Mononuclear cell (primary cell): ENCODE measurements around the gene SPON2. TPM values are rescaled to one million over a fixed set of nuclear protein-coding genes. Genes with fewer than 3 reads are reported as not detected.

Experiments
- H3K27me3 ChIP-seq: 2 replicates; pipeline ENCODE4 v1.6.0; 2011; ENCODE audit warnings: low read length, control low read depth; ENCODE audit not compliant: insufficient read depth
- H3K4me1 ChIP-seq: 2 replicates; pipeline ENCODE4 v1.5.1; 2011; ENCODE audit warnings: mild to moderate bottlenecking, low read length, control low read depth; ENCODE audit not compliant: insufficient read depth
- H3K4me3 ChIP-seq: 2 replicates; pipeline ENCODE4 v1.5.1; 2011; ENCODE audit warnings: mild to moderate bottlenecking, low read length, moderate library complexity
- H3K9me3 ChIP-seq: 2 replicates; pipeline ENCODE4 v1.5.1; 2011; ENCODE audit warnings: low read depth, mild to moderate bottlenecking, control low read depth, low read length
- total RNA-seq: library from RNA; depleted of rRNA; stranded (reverse); fragments of >200 nt; gene quantifications from one replicate; pipeline ENCODE4 v1.2.3, GENCODE V29; 2012

The SPON2 gene
- total RNA-seq, 1 donor = 25.5 TPM

DNA sequence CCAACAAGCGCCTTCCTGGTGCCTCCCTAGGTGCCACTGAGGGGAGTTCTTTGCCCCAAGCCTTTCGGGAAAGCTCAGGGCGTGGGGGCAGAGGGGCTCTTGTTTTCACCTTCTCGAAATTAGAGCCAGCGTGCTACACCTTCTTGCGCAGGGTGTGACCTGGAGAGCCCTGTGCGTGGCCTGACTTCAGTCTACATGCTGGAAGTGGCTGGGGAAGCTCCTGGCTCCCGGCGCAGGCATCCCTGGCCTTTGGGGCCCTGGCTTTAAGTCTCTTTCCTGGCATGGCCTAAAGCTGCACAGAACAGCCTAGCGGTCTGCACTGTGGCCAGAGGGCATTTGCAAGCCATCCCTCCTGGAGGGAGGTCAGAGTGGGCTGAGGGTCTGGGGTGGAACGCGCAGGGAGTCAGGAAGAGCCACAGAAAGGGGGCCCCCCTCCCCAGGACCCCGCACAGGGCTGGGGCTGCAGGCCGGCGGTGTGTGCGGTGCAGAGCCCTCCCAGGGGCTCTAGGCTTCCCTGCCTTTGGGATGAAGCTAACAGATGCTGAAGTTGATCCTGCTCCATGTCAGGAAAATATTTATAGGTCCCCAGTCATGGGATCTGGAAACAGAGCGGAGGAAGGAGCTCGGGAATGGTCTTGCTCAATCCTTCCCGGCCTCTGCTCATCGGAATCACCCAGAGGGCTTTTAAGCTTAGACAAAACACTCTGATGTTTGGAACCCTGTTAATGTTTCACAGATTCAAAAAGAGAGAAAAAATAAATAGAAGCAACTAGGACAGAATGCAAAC lies 781 bp upstream of the SPON2 start:
- Histone ChIP-seq H3K4me3 (no peak overlapping the region), H3K4me1 (peaks cover 23% of the 10 kb centered on the region), H3K9me3 (no peaks in the 10 kb centered on the region), H3K27me3 (peaks cover 23% of the 10 kb centered on the region)

DNA sequence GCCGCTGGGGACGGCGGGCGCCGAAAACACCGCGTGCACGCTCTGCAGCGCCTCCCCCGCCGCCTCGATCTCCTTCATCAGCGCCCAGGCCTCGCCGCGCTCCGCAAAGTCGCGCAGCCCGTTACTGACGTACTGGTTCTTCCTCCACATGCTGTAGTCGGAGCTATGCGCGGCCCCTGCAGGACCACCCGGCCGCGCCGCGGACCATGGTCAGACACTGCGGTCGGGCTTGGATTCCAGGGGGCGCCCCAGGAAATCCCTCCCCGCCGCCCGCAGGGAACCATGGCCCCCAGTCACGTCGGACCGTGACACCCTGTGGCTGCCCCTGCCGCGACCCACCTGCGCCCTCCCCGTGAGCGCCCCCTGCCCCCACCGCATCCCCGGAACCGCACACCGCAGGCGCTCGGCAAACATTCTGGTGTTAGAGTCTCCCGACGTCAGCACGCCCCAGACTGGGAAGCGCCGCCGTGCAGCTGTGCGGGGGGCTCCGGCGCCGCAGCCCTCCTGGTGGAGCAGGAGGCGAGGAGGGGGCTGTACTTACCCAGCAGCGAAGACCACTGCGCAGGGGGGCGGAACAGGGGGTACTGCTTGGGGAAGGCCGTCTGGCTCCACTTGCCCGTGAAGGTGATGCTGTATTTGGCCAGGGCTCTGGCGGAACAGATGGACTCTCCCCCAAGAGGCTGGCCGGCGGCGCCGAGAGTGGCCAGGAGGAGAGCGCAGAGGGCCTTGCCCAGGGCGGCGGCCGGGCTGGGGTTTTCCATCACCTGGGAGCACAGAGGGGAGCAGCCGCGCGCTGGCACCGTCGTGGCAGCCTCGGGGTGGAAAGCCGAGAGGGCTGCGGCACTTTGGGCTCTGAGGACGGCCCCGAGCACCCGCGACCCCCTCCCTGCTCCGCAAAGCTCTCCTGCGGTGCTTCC lies 814 bp downstream of the SPON2 start:
- peaks cover 34% of the 10 kb centered on the region for H3K4me1 ChIP-seq
- H3K27me3 ChIP-seq = peaks cover 23% of the 10 kb centered on the region
- no peaks in the 10 kb centered on the region for H3K9me3 ChIP-seq
- H3K4me3 ChIP-seq = peak overlapping the region; percentile 28

DNA sequence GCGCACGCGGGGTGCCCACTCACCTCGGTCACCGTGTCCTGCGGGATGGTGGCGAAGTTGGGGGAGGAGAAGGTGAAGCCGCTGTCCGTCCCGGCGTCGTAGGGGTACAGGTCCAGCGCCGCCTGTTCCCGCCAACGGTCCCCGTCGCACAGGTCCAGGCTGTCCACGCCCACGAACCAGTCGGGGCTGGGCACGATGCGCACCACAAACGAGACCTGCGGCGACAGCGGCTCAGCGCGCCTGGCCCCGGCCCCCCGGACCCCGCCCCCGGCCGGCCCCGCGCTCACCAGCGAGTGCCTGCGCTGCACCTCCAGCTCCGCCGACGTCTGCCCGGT lies 1.4 kb downstream of the SPON2 start:
- Histone ChIP-seq H3K9me3 (no peaks in the 10 kb centered on the region), H3K4me1 (peaks cover 35% of the 10 kb centered on the region), H3K27me3 (peaks cover 23% of the 10 kb centered on the region), H3K4me3 (no peak overlapping the region)

DNA sequence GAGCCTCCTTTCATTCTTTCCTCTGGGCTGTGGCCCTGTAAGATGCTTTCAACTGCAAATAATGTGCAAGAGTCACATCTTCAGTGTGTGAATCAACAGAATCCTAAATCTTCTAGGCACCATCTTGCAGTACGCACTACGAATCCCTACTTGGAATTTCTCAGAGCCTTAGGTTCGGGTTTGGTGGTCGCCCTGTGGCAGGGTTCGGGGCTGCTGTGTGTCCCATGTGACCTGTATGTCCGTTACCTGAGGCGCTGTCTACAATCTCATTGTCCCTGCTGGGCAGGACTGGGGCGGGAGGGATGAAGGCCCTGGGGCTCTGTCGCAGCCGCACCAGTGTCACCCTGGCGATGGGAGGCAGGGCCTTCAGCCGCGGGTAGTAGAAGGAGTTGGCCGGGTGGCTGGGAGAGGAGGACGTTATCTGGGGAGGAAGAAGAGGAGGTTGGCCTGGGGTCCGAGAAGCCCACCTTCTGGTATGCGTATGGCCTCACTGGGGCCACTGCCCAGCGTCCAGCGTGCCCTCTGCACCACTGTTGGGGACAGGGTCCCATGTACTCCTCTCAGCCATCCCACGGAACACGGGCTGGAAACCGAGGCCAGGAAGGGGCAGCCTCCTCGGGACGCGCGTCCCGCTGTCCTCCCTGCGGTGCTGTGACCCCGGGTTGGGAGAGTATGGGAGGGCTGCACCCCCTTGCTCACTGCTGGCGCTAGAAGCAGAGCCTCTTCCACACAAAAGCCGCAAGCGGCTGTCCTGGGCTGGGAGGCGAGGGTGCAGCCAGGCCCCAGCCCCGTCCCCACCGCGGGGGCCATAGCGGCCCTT lies 2.0 kb downstream of the SPON2 start:
- peaks cover 35% of the 10 kb centered on the region for H3K4me1 ChIP-seq

DNA sequence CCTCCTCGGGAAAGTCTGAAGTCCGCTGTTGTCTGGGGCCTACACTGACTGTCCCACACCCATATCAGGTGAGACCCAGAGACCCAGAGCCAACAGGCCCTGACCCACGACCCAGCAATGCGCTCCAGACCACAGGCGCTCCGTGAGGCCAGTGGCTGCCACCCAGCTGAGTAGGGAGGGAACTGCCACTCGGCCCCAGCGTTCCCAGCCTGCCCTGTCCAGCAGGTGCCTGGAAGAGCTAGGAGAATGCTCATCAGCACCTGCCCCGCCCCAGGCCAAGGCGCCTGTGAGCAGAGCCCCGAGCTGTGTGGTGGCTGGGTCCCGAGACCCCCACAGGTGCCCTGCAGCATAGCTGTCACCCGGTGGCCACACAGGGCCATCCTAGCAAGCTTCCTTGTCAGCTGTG lies 2.7 kb downstream of the SPON2 start:
- no peaks in the 10 kb centered on the region for H3K9me3 ChIP-seq
- no peak overlapping the region for H3K4me3 ChIP-seq
- H3K27me3 ChIP-seq = peaks cover 23% of the 10 kb centered on the region
- H3K4me1 ChIP-seq = peaks cover 35% of the 10 kb centered on the region

More for the DNA sequence above, 2.0 kb downstream of the SPON2 start:
- H3K27me3 ChIP-seq = peaks cover 23% of the 10 kb centered on the region
- H3K4me3 ChIP-seq = no peak overlapping the region
- no peaks in the 10 kb centered on the region for H3K9me3 ChIP-seq

DNA sequence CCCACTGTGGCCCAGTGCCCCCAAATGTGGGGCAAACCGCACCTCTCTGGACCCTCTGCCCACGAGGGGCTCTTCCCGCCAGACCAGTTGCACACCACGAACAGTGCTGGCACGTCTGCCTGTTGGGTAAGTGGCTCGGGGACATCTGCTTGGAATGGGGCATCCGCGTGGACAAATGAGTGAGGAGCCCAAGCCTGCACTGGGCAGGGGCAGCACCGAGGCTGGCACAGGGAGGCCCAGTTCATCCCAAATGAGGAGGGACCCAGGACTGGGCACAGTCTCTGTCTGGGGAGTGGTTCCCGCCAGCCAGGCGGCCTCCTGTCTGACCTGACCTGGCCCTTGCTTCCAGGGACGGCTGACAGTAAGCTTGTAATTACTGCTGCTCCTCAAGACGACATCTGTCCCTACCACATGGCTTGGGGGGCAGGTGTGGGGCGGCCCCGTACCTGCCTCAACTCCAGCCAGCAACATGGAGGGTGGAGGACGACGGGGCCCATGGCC lies 3.2 kb downstream of the SPON2 start:
- no peaks in the 10 kb centered on the region for H3K9me3 ChIP-seq
- no peak overlapping the region for H3K4me3 ChIP-seq
- peaks cover 23% of the 10 kb centered on the region for H3K27me3 ChIP-seq
- H3K4me1 ChIP-seq = peaks cover 35% of the 10 kb centered on the region

DNA sequence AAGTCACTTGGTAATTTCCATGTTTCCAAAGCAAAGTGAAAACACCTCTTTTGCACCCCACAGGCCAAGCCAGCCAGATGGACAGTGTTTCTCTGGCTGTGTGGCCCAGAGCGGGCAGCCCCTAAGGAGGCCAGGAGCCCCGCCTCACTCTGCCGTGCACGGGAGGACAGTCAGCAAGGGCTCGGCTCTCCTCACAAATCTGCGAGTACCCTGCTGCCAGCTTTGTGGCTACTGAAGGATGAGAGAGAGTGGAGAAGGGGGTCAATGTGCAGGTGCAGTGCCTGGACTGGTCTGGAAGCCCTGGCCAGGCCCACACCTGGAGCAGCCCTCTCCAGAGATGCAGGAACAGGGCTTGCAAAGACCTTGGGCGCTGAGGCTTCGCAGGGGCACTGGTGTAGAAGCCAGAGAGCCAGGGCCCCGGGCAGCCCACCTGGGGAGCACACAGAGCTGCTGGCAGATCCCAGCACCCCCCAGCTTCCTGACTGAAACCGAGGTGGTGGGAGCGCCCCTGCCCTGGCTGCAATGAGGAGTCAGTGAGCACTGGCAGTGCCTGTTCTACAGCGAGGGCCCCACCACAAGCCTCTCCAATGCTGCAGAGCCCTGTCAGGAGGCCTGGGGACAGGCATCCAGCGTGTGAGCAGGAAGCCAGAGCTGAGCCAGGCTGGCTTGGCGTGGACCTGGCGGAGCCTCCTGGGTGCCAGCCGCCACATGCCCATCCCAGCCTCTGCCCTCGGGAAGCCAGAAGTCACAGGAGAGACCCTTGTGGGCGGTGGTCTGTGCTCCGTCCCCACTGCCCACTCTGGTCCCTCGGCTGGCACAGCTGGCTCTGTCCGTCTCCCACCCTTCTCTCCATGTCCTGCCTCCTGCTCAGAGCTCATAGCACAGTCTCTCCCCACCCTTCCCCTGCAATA lies 3.9 kb downstream of the SPON2 start:
- H3K4me3 ChIP-seq = no peak overlapping the region
- no peaks in the 10 kb centered on the region for H3K9me3 ChIP-seq
- H3K27me3 ChIP-seq = peaks cover 23% of the 10 kb centered on the region
- H3K4me1 ChIP-seq = peaks cover 43% of the 10 kb centered on the region

DNA sequence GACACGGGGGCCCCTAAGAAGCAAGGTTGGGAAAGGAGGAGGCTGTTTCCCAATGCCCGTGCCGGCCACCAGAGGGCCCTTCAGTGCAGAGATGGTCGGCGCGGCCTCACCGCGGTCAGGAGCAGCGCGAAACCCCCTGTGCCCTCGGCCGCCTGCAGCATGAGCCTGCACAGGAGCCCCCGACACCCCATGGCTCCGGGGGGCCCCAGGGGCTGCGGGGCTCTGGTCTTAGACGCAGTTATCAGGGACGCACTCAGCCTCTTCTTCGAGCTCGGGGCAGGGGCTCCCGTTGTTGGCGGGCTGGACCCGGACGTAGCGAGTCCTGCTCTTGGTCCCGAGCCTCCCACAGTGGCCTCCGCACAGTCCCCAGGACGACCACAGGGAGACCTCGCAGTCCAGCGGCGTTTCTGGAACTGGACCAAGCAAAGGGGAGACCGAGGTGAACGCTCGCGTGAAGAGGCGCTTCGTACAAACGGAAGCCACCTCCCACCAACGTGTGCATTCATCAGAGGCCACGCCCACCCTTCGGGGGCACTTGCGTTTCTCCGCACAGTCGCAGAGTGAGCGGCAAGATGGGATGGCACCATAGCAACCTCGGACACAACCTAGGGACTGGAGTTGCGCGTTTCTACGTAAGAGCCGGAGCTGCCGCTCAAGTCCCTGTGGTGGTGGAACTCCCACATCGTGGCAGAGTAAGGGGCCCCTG lies 5.0 kb downstream of the SPON2 start:
- Histone ChIP-seq H3K4me1 (peaks cover 49% of the 10 kb centered on the region), H3K9me3 (no peaks in the 10 kb centered on the region), H3K4me3 (peak overlapping the region; percentile 59), H3K27me3 (peaks cover 16% of the 10 kb centered on the region)

DNA sequence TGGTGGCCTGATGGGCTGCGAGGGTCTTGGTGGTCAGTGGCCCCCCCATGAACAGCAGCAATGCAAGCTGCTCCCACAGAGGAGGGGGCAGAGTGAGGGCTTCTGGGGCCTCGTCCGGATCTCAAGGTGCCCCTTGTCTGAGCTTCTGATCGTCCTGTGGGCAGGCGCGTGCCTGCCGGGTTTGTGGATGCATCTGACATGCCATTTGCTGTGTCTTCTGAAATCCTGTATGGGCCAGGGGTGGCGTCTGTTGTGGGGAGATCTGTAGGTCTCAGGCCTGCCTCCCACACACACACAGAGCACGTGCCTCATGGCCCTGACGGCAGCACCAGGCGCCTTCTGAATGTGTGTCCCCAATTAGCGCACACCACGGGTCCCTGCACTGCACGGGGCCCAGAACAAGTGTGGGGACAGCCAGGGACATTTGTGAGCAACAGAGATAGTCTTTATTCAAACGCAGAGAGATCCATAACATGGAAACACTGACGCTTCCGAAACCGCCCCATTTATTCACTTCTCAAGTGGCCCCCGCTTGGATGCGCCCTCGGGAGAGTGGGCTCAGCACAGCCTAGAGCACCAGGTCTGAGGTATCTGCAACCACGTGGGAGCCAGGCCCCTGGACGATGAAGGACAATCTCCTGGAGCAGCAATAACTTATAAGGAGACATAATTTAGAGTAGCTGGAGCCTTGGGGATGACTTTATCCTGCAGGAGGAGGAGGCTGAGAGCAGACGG lies 5.7 kb downstream of the SPON2 start:
- Histone ChIP-seq H3K27me3 (peaks cover 9% of the 10 kb centered on the region), H3K9me3 (no peaks in the 10 kb centered on the region), H3K4me3 (peak overlapping the region; percentile 59), H3K4me1 (peaks cover 43% of the 10 kb centered on the region)

DNA sequence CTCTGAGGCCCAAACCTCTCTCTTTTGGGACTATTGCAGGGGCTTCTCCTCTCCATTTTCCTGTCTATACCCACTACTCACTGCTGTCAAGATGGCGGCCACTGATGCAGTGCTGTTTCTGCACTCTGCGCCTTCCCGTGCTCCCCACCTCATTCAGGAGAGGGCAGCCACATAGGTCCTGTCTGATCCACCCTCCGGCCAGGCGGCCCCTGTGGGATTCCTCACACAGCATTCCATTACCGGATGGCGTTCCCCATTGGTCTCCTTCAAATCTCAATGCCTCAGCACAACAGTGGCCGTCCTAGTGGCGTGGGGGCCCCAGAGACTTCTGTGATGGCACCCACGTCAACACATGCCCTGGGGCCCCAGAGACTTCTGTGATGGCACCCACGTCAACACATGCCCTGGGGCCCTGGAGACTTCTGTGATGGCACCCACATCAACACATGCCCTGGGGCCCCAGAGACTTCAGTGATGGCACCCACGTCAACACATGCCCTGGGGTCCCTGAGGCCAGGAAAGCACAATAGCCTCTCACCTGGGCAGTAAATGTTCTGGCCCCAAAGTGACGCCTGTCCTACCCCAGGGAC lies 7.3 kb downstream of the SPON2 start:
- Histone ChIP-seq H3K4me1 (peaks cover 31% of the 10 kb centered on the region), H3K9me3 (no peaks in the 10 kb centered on the region), H3K27me3 (no peaks in the 10 kb centered on the region), H3K4me3 (no peak overlapping the region)

DNA sequence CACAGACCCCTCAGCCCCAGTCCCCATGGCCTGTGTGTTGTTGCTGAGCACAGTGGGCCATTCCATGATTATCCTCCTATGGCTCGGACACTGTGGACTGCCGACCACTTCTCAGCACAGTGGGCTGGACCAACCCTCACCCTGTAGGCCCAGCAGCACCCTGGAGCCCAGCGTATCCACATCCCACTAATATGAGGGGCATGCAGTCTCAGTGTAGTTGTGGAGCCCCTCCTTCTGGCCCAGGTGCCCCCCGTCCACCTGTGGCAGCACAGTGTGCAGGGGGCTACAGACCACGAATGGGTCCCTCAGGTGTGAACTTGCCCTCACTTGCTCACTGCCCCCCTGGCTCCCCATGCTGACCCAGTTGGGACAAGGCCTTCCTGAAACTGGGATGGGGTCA lies 7.9 kb downstream of the SPON2 start:
- H3K4me1 ChIP-seq = peaks cover 31% of the 10 kb centered on the region
- H3K9me3 ChIP-seq = no peaks in the 10 kb centered on the region
- no peaks in the 10 kb centered on the region for H3K27me3 ChIP-seq
- H3K4me3 ChIP-seq = no peak overlapping the region

DNA sequence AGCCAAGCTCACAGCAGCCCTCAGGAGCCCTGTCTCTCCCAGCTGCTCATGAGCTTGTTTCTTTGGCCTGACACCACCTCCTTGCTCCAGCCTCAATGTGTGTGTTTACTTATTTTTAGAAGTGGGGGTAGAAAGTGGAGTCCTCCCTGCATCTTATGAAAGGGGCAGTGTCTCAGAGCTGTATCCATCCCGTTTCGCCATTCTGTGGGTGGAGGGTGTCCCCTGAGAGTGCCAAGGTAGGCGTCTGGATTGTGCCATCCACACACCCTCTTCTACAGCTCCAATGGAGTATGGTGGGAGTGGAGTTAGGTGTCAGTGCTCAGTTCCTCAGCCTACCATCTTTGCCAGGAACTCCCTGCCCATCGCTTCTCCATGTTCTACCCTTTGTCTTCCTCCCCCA lies 8.3 kb downstream of the SPON2 start:
- Histone ChIP-seq H3K27me3 (no peaks in the 10 kb centered on the region), H3K4me1 (peaks cover 31% of the 10 kb centered on the region), H3K4me3 (no peak overlapping the region), H3K9me3 (no peaks in the 10 kb centered on the region)

DNA sequence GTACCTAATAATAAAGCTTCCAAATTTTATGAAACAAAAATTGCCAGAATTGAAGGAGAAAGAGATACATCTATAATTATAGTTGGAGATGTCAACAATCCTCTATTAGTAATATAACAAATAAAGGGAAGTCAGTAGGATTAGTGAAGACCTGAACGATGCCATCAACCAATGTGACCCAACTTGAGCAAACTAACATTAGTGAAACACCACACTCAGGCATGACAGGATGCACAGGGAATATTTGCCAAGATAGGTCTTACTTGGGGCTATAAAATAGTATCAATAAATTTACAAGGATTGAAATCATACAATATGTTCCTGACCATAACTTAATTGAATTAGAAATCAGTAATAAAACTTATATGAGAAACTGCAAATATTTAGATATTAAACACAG lies 12.0 kb downstream of the SPON2 start:
- H3K4me1 ChIP-seq = peaks cover 17% of the 10 kb centered on the region
- H3K27me3 ChIP-seq = no peaks in the 10 kb centered on the region
- no peak overlapping the region for H3K4me3 ChIP-seq
- peaks cover 8% of the 10 kb centered on the region for H3K9me3 ChIP-seq
